ENCODE results near the gene XYLT2. TPM values are rescaled to one million over a fixed set of nuclear protein-coding genes. Genes with fewer than 3 reads are reported as not detected.

XYLT2 gene
- polyA plus RNA-seq, 3 donors: 4.4 to 10.2 (median 4.4) TPM

- Histone ChIP-seq H3K27me3 (ENCODE audit: control insufficient read depth in 2 of 2, insufficient read depth in 2 of 2, low read length in 2 of 2) (no peaks in the 10 kb centered on the region), H4K20me1 (ENCODE audit: insufficient read depth, low read length) (no peaks in the 10 kb centered on the region), H3K4me3 (replicated peaks in 1 of 3; ENCODE audit: low read depth in 2 of 3, low read length in 3 of 3) (no peak overlapping the region), H3K36me3 (replicated peaks in 1 of 2; ENCODE audit: control insufficient read depth in 1 of 2, insufficient read depth in 2 of 2, low read length in 2 of 2) (no peaks in the 10 kb centered on the region), H2AFZ (ENCODE audit: insufficient read depth, low read depth, low read length, poor library complexity, severe bottlenecking) (no peak overlapping the region), H3K4me2 (replicated peaks; ENCODE audit: extremely low read depth, low read length, poor library complexity, severe bottlenecking) (no peak overlapping the region), H3K4me1 (ENCODE audit: control insufficient read depth in 1 of 2, insufficient read depth in 2 of 2, low read length in 2 of 2) (peaks cover 10 to 12% of the 10 kb centered on the region in 2 donors), H3K9ac (ENCODE audit: insufficient read depth, low read length, poor library complexity, severe bottlenecking) (no peak overlapping the region), H3K79me2 (ENCODE audit: insufficient read depth, low read length) (no peaks in the 10 kb centered on the region), H3K9me3 (replicated peaks in 1 of 2; ENCODE audit: control insufficient read depth in 1 of 2, insufficient read depth in 1 of 2, low read length in 2 of 2) (no peaks in the 10 kb centered on the region), H3K27ac (ENCODE audit: low read depth in 1 of 2, low read length in 2 of 2) (no peak overlapping the region)
- no peaks in the 10 kb centered on the region for H3K36me3 Mint-ChIP-seq
- intact Hi-C loops (cut with micrococcal nuclease): no loop called here
- no peak overlapping the region for H3K4me3 Mint-ChIP-seq
- no peak for TF ChIP-seq CTCF (IDR thresholded peaks at IDR 0.05)
- peaks cover 2 to 8% (median 6%) of the 10 kb centered on the region in 7 donors for H3K9me3 Mint-ChIP-seq
- WGBS (ENCODE audit: insufficient coverage): no CpG with 5 or more reads among the region's 2 CpGs
- H3K27me3 Mint-ChIP-seq (ENCODE audit: low read depth in 3 of 3): peaks cover 0 to 2% (median 0%) of the 10 kb centered on the region in 3 donors
- DNase-seq: no peak
- H3K4me1 Mint-ChIP-seq: peaks cover 12% of the 10 kb centered on the region
- H3K27ac Mint-ChIP-seq: no peak overlapping the region
These were observed 8.0 kb upstream of the XYLT2 start for GRCh38 chr17:50337956-50338355.

GRCh38 chr17:50338645-50339044 lies 7.3 kb upstream of the XYLT2 start:
- no peak overlapping the region for H3K9ac ChIP-seq (ENCODE audit: insufficient read depth, low read length, poor library complexity, severe bottlenecking)
- H4K20me1 ChIP-seq (ENCODE audit: insufficient read depth, low read length): no peaks in the 10 kb centered on the region
- Mint-ChIP-seq H3K4me3 (no peak overlapping the region), H3K4me1 (peaks cover 7% of the 10 kb centered on the region), H3K27me3 (ENCODE audit: low read depth in 3 of 3) (peaks cover 0 to 2% (median 0%) of the 10 kb centered on the region in 3 donors), H3K36me3 (no peaks in the 10 kb centered on the region), H3K27ac (no peak overlapping the region), H3K9me3 (peaks cover 2 to 8% (median 6%) of the 10 kb centered on the region in 7 donors)
- no peaks in the 10 kb centered on the region for H3K9me3 ChIP-seq (replicated peaks in 1 of 2; ENCODE audit: control insufficient read depth in 1 of 2, insufficient read depth in 1 of 2, low read length in 2 of 2)
- TF ChIP-seq CTCF (IDR thresholded peaks at IDR 0.05): no peak
- intact Hi-C loops (cut with micrococcal nuclease): no loop called here
- H3K27me3 ChIP-seq (ENCODE audit: control insufficient read depth in 2 of 2, insufficient read depth in 2 of 2, low read length in 2 of 2): no peaks in the 10 kb centered on the region
- DNase-seq: no peak
- no peak overlapping the region for H2AFZ ChIP-seq (ENCODE audit: insufficient read depth, low read depth, low read length, poor library complexity, severe bottlenecking)
- no peak overlapping the region for H3K4me2 ChIP-seq (replicated peaks; ENCODE audit: extremely low read depth, low read length, poor library complexity, severe bottlenecking)
- peaks cover 5 to 6% of the 10 kb centered on the region in 2 donors for H3K4me1 ChIP-seq (ENCODE audit: control insufficient read depth in 1 of 2, insufficient read depth in 2 of 2, low read length in 2 of 2)
- no peak overlapping the region for H3K27ac ChIP-seq (ENCODE audit: low read depth in 1 of 2, low read length in 2 of 2)
- no peaks in the 10 kb centered on the region for H3K36me3 ChIP-seq (replicated peaks in 1 of 2; ENCODE audit: control insufficient read depth in 1 of 2, insufficient read depth in 2 of 2, low read length in 2 of 2)
- H3K4me3 ChIP-seq (replicated peaks in 1 of 3; ENCODE audit: low read depth in 2 of 3, low read length in 3 of 3): no peak overlapping the region
- no peaks in the 10 kb centered on the region for H3K79me2 ChIP-seq (ENCODE audit: insufficient read depth, low read length)
